Breast epithelium (tissue), 3 donors: ENCODE data around the gene FAM25C.
"Not testable (repeated sequence)": the region's sequence is repeated elsewhere in the genome, so short reads cannot be mapped to it uniquely, and the experiment has no call there.

Experiments
- CTCF ChIP-seq, 3 donors: fragments of 450-650 bp; IDR thresholded peaks; one replicate each; pipeline ENCODE4 v1.5.1; 2016 to 2017; ENCODE audit warnings: antibody characterized with exemption in 3 of 3, mild to moderate bottlenecking in 3 of 3, moderate library complexity in 3 of 3
- POLR2A ChIP-seq: fragments of 450-650 bp; IDR thresholded peaks from one replicate; pipeline ENCODE4 v1.6.1; 2016; ENCODE audit warnings: antibody characterized with exemption, mild to moderate bottlenecking, moderate library complexity
- POLR2AphosphoS5 ChIP-seq, 3 donors: sonication (generic); formaldehyde crosslinking; IDR thresholded peaks; one replicate each; pipeline ENCODE4 v1.6.1; 2017; ENCODE audit warnings: antibody characterized with exemption in 3 of 3

GRCh38 chr10:47992560-47992959, 7.0 kb downstream of the FAM25C start:
- TF ChIP-seq CTCF (IDR thresholded peaks at IDR 0.05); POLR2A; POLR2AphosphoS5 (IDR thresholded peaks at IDR 0.05): not testable (repeated sequence)
